ENCODE measurements around the gene DENND5A. TPM values are rescaled to one million over a fixed set of nuclear protein-coding genes. Genes with fewer than 3 reads are reported as not detected.

The DENND5A gene
- polyA plus RNA-seq, 1 experiment = 145 TPM

GRCh38 chr11:9133956-9134355, 131.2 kb downstream of the DENND5A start:
- Histone ChIP-seq H3K27me3 (ENCODE audit: control insufficient read depth, insufficient read depth, low read length) (no peaks in the 10 kb centered on the region), H3K4me3 (ENCODE audit: low read depth, low read length) (no peak overlapping the region), H3K9me3 (ENCODE audit: control insufficient read depth, insufficient read depth, low read length) (no peaks in the 10 kb centered on the region), H3K27ac (ENCODE audit: low read depth, low read length) (peak overlapping the region; percentile 2)
- POLR2A ChIA-PET = no interaction called here
- no peak for DNase-seq (ENCODE audit: low read depth, low spot score)
- TF ChIP-seq CTCF (IDR thresholded peaks at IDR 0.05; ENCODE audit: low read depth, low read length) = no peak
- CTCF ChIA-PET = interaction anchor here (0.7 kb wide), 1 partner anchor 118 kb away, joined by 3 read pairs; no protein-coding TSS in a partner anchor

- DNase-seq (ENCODE audit: low read depth, low spot score) = no peak
- Histone ChIP-seq H3K9me3 (ENCODE audit: control insufficient read depth, insufficient read depth, low read length) (no peaks in the 10 kb centered on the region), H3K4me3 (ENCODE audit: low read depth, low read length) (no peak overlapping the region), H3K27ac (ENCODE audit: low read depth, low read length) (no peak overlapping the region), H3K27me3 (ENCODE audit: control insufficient read depth, insufficient read depth, low read length) (no peaks in the 10 kb centered on the region)
- POLR2A ChIA-PET = no interaction called here
- TF ChIP-seq CTCF (IDR thresholded peaks at IDR 0.05; ENCODE audit: low read depth, low read length) = no peak
- CTCF ChIA-PET = interaction anchor here (2.5 kb wide), 1 partner anchor 117 kb away, joined by 11 read pairs; no protein-coding TSS in a partner anchor
Observed at GRCh38 chr11:9132203-9132878, 132.8 kb downstream of the DENND5A start.

GRCh38 chr11:9130297-9130696, 134.9 kb downstream of the DENND5A start:
- ChIA-PET CTCF (interaction anchor here (1.3 kb wide), 1 partner anchor 115 kb away, joined by 5 read pairs; no protein-coding TSS in a partner anchor), POLR2A (no interaction called here)
- Histone ChIP-seq H3K9me3 (ENCODE audit: control insufficient read depth, insufficient read depth, low read length) (no peaks in the 10 kb centered on the region), H3K27me3 (ENCODE audit: control insufficient read depth, insufficient read depth, low read length) (no peaks in the 10 kb centered on the region), H3K4me3 (ENCODE audit: low read depth, low read length) (no peak overlapping the region), H3K27ac (ENCODE audit: low read depth, low read length) (no peak overlapping the region)
- no peak for TF ChIP-seq CTCF (IDR thresholded peaks at IDR 0.05; ENCODE audit: low read depth, low read length)
- no peak for DNase-seq (ENCODE audit: low read depth, low spot score)

- ChIA-PET CTCF (interaction anchor here (1.7 kb wide), 1 partner anchor 11 kb away, joined by 8 read pairs; no protein-coding TSS in a partner anchor), POLR2A (no interaction called here)
- TF ChIP-seq CTCF (IDR thresholded peaks at IDR 0.05; ENCODE audit: low read depth, low read length) = no peak
- no peak overlapping the region for H3K27ac ChIP-seq (ENCODE audit: low read depth, low read length)
- no peak for DNase-seq (ENCODE audit: low read depth, low spot score)
- no peaks in the 10 kb centered on the region for H3K9me3 ChIP-seq (ENCODE audit: control insufficient read depth, insufficient read depth, low read length)
- no peak overlapping the region for H3K4me3 ChIP-seq (ENCODE audit: low read depth, low read length)
- no peaks in the 10 kb centered on the region for H3K27me3 ChIP-seq (ENCODE audit: control insufficient read depth, insufficient read depth, low read length)
Observed at GRCh38 chr11:9126636-9127035, 138.5 kb downstream of the DENND5A start.

- TF ChIP-seq CTCF (IDR thresholded peaks at IDR 0.05; ENCODE audit: low read depth, low read length) = no peak
- H3K27ac ChIP-seq (ENCODE audit: low read depth, low read length) = no peak overlapping the region
- ChIA-PET CTCF (interaction anchor here (1.7 kb wide), 1 partner anchor 12 kb away, joined by 8 read pairs; no protein-coding TSS in a partner anchor), POLR2A (interaction anchor here (0.7 kb wide), 3 partner anchors 120 to 430 kb away, joined by 3 to 4 read pairs (median 3); no protein-coding TSS in a partner anchor)
- no peaks in the 10 kb centered on the region for H3K9me3 ChIP-seq (ENCODE audit: control insufficient read depth, insufficient read depth, low read length)
- H3K27me3 ChIP-seq (ENCODE audit: control insufficient read depth, insufficient read depth, low read length) = no peaks in the 10 kb centered on the region
- no peak for DNase-seq (ENCODE audit: low read depth, low spot score)
- no peak overlapping the region for H3K4me3 ChIP-seq (ENCODE audit: low read depth, low read length)
Observed at GRCh38 chr11:9125185-9125886, 139.8 kb downstream of the DENND5A start.

Data from AG04450 (cell line).